GM13976 (cell line): ENCODE measurements around the gene TMPRSS2.

Source experiments
- DNase-seq: peaks from one replicate; pipeline ENCODE4 v3.0.0; 2012; ENCODE audit warnings: low spot score
- in situ Hi-C: fragments of 300-500 bp; cut with MboI; formaldehyde crosslinking; loops from one replicate; pipeline ENCODE4 v1.12.0; 2022; ENCODE audit warnings: low sequenced_read_pairs, mixed read lengths, inconsistent platforms; ENCODE audit not compliant: unreplicated experiment
- TF ChIP-seq, protein P1 (sequence below): IDR thresholded peaks from 2 replicates; pipeline ENCODE4 v1.5.1; 2012; ENCODE audit warnings: borderline replicate concordance, mild to moderate bottlenecking; ENCODE audit not compliant: insufficient read depth; ENCODE audit errors: extremely low read depth, missing control alignments, control extremely low read depth

Gene TMPRSS2

DNA sequence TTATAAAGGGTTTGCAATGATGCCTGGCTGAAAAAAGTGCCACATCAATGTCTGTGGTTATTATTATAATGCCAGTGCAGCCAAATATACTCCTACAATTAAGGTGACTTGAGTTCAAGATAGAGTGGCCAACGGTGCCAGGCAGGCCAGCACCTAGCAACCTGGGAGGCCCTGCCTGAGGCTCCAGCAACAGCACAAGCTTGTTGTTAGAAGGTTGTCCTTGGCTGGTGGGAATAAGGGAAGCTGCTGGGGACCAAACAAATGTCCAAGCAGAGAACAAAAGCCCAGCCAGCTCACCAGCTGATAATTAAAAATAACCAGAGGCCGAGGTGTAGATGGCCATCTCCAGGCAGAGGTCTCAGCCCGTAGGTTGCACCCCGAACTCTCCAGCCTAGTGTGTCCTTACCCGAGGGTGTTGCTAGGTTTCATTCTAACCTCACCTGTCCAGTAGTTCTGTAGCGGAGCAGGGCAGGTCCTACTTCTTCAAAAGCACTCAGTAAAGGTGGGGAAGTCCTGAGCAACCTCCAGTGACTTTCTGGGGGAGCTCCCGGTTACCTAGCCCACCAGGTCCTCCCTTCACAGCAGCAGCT is 1.9 kb downstream of the TMPRSS2 start:
- no peak for DNase-seq
- in situ Hi-C loops: no loop called here

DNA sequence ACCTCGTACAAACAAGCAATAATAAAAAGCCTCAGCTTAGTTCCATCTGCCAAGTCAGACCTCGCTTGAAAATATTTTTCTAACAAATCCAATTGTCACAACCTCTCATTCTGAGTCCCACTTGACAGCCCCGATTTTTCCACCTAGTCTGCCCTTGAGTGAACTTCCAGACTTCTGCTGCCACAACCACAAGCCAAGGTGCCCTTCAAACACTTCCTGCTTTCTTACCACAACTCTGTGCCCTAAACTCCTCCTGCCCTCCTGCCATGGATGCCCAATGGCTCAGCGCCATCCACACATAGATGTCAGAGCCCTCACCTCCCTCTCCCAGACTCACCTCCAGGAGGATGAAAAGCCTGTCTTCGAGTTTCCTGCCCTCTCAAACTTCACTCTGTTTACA is 3.9 kb downstream of the TMPRSS2 start:
- in situ Hi-C loops: no loop called here
- TF ChIP-seq, protein P1, sequence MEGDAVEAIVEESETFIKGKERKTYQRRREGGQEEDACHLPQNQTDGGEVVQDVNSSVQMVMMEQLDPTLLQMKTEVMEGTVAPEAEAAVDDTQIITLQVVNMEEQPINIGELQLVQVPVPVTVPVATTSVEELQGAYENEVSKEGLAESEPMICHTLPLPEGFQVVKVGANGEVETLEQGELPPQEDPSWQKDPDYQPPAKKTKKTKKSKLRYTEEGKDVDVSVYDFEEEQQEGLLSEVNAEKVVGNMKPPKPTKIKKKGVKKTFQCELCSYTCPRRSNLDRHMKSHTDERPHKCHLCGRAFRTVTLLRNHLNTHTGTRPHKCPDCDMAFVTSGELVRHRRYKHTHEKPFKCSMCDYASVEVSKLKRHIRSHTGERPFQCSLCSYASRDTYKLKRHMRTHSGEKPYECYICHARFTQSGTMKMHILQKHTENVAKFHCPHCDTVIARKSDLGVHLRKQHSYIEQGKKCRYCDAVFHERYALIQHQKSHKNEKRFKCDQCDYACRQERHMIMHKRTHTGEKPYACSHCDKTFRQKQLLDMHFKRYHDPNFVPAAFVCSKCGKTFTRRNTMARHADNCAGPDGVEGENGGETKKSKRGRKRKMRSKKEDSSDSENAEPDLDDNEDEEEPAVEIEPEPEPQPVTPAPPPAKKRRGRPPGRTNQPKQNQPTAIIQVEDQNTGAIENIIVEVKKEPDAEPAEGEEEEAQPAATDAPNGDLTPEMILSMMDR: no peak
- no peak for DNase-seq

More for the DNA sequence above, 1.9 kb downstream of the TMPRSS2 start:
- TF ChIP-seq, protein P1: no peak

DNA sequence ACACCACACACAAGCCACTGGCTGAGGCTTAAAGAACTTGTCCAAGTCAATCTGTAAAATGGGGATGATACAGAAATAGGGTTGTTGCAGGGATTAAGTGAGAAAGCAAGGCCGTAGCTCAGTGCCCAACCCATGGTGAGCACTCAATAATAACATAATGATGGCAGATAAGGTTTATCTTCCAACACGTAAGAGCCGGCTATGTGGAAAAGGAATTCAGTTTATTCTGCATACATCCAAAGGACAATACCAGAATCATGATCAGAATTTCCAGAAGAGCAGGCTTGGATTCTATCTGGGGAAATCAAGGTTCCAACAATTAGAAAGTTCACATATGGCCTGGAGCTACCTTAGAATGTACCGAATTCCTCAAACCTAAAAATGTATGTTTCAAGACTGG is 4.6 kb downstream of the TMPRSS2 start:
- in situ Hi-C loops: no loop called here
- TF ChIP-seq, protein P1: no peak
- no peak for DNase-seq

DNA sequence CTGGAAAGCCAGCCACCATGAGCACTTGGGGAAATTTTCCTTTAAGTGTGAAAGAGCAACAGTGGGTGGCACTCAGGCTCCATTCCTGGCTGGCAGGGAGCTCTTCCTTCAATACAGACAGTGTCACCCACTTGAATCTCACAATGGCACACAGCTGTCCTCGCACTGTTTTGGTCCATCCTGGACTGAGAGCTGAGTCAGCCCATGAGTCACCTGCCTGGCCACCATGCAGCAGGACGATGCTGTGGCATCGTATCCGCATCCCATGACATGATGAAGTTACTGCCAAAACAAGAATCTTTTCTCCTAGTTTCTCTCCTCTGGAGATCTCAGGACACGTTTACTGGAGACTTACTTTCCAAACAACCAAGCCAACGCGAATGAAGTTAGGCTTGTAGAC is 6.0 kb downstream of the TMPRSS2 start:
- TF ChIP-seq, protein P1: no peak
- no peak for DNase-seq
- in situ Hi-C loops: no loop called here

DNA sequence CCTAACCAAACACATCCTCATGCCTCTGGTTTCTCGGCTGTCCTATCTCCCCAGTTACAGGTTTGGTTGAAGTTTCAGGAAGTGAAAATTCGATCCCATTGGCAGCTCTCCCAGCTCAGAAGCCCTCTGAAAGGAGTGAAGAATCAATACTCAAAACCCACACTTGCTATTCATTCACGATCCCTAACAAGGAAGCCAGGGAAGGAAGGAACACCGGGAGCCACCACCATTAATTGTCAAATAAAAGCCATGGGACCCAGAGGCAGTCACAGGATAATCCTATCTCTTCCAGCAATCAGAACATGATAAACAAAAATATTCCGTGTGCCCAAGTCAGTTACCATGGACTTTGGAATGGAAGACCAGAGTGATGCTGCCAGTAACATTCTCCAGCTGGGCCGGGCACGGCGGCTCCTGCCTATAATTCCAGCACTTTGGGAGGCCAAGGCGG is 7.0 kb downstream of the TMPRSS2 start:
- TF ChIP-seq, protein P1: no peak
- in situ Hi-C loops: no loop called here
- DNase-seq: no peak

DNA sequence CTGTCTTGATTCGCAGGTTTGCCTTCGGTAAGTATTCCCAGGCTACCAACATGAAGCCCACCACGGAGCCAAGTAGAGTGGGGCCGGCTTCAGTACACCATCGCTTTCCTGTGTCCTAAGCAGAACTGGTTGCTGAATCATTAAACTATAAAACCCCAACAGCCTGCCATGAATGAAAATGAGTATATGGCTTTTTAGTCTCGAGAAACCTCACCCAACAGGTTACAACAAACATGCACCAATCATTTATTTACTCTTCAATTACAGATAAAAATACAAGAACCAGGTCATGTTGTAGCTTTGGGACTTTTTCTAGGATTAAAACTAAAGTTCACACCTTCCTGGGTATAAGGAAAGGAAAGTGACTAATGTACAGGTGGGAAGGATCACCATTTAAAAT is 7.6 kb downstream of the TMPRSS2 start:
- TF ChIP-seq, protein P1: no peak
- no peak for DNase-seq
- in situ Hi-C loops: no loop called here
